ENCODE data around the gene MNT. TPM values are rescaled to one million over a fixed set of nuclear protein-coding genes. Genes with fewer than 3 reads are reported as not detected.

The MNT gene
- total and polyA plus RNA-seq, 9 of the 15 experiments (the other 6 are each of a cell fraction or from before 2014, with no cell fraction given), result 0.18 to 23.8 (median 5.3) TPM

DNA sequence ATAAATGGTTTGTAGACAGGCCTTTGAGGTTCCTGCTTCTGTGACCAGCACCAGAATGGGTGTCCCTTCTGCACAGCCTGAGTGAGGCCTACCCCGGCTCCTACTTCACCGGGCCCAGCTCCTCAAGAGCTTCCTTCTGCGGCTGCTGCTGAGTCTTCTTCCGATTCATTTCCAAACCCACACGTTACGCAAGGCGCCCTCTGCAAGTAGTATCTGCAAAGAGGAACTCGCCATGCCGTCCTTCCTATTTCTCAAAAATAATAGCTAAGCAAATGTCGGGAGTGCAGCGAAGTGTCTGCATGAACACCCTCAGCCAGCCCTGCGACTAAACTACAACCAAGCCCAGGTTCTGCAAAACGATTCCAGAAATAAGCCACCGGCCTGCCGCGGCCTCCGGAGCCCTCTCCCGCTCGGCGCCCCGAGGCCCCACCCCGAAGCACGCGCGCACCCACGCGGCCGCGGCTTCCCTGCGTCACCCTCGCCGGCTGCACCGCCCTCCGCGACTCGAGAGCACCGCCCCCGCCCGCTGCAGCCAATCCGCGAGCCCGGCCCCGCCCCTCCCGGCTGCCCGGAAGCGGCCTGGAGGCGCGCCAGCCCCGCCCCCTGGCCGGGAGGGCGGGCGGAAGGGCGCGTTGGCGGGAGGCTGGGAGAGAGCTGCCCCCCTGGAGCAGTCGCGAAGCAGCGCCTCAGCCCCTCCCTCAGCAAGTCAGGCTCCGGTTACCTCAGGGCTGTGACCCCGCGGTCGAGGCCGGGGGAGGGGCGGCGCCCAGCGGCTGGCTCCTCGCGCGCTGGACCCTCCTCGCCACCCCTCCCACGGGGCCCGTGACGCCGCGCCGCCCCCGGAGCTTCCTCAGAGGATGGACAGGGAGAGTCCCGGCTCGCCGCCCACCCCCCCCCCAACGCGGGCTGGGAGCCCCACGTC, 8.3 kb downstream of the MNT start (continued):
- TF ChIP-seq ZNF696 (CRISPR knock-in tag; conservative IDR thresholded peaks at IDR 0.05), result no peak
- TF ChIP-seq CREM (IDR thresholded peaks at IDR 0.05; ENCODE audit: low read depth), result peak; percentile 67
- TF ChIP-seq CEBPB (tag; IDR thresholded peaks at IDR 0.05), result peak; percentile 93
- TF ChIP-seq, protein P1, sequence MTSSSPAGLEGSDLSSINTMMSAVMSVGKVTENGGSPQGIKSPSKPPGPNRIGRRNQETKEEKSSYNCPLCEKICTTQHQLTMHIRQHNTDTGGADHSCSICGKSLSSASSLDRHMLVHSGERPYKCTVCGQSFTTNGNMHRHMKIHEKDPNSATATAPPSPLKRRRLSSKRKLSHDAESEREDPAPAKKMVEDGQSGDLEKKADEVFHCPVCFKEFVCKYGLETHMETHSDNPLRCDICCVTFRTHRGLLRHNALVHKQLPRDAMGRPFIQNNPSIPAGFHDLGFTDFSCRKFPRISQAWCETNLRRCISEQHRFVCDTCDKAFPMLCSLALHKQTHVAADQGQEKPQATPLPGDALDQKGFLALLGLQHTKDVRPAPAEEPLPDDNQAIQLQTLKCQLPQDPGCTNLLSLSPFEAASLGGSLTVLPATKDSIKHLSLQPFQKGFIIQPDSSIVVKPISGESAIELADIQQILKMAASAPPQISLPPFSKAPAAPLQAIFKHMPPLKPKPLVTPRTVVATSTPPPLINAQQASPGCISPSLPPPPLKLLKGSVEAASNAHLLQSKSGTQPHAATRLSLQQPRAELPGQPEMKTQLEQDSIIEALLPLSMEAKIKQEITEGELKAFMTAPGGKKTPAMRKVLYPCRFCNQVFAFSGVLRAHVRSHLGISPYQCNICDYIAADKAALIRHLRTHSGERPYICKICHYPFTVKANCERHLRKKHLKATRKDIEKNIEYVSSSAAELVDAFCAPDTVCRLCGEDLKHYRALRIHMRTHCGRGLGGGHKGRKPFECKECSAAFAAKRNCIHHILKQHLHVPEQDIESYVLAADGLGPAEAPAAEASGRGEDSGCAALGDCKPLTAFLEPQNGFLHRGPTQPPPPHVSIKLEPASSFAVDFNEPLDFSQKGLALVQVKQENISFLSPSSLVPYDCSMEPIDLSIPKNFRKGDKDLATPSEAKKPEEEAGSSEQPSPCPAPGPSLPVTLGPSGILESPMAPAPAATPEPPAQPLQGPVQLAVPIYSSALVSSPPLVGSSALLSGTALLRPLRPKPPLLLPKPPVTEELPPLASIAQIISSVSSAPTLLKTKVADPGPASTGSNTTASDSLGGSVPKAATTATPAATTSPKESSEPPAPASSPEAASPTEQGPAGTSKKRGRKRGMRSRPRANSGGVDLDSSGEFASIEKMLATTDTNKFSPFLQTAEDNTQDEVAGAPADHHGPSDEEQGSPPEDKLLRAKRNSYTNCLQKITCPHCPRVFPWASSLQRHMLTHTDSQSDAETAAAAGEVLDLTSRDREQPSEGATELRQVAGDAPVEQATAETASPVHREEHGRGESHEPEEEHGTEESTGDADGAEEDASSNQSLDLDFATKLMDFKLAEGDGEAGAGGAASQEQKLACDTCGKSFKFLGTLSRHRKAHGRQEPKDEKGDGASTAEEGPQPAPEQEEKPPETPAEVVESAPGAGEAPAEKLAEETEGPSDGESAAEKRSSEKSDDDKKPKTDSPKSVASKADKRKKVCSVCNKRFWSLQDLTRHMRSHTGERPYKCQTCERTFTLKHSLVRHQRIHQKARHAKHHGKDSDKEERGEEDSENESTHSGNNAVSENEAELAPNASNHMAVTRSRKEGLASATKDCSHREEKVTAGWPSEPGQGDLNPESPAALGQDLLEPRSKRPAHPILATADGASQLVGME (CRISPR knock-in tag; IDR thresholded peaks at IDR 0.05), result no peak
- no peak for TF ChIP-seq ZSCAN29 (IDR thresholded peaks at IDR 0.05)
- TF ChIP-seq RBM25 (IDR thresholded peaks at IDR 0.05; ENCODE audit: low read depth, low read length, severe bottlenecking), result no peak
- no peak for TF ChIP-seq TCF7L2 (IDR thresholded peaks at IDR 0.05; ENCODE audit: low read depth, low read length)
- 0 out of 4 replicates have a peak, but pooled peaks of 1 of the 2 experiments have one; percentile 43 for TF ChIP-seq SIN3A (IDR thresholded peaks at IDR 0.05; ENCODE audit: borderline replicate concordance in 2 of 2, control insufficient read depth in 1 of 2, low read depth in 2 of 2, low read length in 2 of 2)
- TF ChIP-seq, protein P2, sequence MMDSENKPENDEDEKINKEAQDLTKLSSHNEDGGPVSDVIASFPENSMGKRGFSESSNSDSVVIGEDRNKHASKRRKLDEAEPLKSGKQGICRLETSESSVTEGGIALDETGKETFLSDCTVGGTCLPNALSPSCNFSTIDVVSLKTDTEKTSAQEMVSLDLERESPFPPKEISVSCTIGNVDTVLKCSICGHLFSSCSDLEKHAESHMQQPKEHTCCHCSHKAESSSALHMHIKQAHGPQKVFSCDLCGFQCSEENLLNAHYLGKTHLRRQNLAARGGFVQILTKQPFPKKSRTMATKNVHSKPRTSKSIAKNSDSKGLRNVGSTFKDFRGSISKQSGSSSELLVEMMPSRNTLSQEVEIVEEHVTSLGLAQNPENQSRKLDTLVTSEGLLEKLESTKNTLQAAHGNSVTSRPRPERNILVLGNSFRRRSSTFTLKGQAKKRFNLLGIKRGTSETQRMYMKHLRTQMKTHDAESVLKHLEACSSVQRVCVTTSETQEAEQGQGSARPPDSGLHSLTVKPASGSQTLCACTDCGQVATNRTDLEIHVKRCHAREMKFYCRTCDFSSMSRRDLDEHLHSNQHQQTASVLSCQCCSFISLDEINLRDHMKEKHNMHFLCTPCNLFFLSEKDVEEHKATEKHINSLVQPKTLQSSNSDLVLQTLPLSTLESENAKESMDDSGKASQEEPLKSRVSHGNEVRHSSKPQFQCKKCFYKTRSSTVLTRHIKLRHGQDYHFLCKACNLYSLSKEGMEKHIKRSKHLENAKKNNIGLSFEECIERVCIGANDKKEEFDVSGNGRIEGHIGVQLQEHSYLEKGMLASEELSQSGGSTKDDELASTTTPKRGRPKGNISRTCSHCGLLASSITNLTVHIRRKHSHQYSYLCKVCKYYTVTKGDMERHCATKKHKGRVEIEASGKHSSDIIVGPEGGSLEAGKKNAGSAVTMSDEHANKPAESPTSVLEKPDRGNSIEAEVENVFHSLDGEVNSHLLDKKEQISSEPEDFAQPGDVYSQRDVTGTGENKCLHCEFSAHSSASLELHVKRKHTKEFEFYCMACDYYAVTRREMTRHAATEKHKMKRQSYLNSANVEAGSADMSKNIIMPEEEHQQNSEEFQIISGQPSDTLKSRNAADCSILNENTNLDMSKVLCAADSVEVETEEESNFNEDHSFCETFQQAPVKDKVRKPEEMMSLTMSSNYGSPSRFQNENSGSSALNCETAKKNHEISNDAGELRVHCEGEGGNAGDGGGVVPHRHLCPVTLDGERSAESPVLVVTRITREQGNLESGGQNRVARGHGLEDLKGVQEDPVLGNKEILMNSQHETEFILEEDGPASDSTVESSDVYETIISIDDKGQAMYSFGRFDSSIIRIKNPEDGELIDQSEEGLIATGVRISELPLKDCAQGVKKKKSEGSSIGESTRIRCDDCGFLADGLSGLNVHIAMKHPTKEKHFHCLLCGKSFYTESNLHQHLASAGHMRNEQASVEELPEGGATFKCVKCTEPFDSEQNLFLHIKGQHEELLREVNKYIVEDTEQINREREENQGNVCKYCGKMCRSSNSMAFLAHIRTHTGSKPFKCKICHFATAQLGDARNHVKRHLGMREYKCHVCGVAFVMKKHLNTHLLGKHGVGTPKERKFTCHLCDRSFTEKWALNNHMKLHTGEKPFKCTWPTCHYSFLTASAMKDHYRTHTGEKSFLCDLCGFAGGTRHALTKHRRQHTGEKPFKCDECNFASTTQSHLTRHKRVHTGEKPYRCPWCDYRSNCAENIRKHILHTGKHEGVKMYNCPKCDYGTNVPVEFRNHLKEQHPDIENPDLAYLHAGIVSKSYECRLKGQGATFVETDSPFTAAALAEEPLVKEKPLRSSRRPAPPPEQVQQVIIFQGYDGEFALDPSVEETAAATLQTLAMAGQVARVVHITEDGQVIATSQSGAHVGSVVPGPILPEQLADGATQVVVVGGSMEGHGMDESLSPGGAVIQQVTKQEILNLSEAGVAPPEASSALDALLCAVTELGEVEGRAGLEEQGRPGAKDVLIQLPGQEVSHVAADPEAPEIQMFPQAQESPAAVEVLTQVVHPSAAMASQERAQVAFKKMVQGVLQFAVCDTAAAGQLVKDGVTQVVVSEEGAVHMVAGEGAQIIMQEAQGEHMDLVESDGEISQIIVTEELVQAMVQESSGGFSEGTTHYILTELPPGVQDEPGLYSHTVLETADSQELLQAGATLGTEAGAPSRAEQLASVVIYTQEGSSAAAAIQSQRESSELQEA (IDR thresholded peaks at IDR 0.05; ENCODE audit: low read depth), result no peak
- no peak for TF ChIP-seq NFRKB (IDR thresholded peaks at IDR 0.05; ENCODE audit: low read depth)
- no peak for TF ChIP-seq PML (IDR thresholded peaks at IDR 0.05; ENCODE audit: low read length)
- TF ChIP-seq LCOR (CRISPR knock-in tag; IDR thresholded peaks at IDR 0.05), result no peak

Data from K562 (cell line).